SK-MEL-5 (cell line): ENCODE results near the gene KLHL22. TPM values are rescaled to one million over a fixed set of nuclear protein-coding genes. Genes with fewer than 3 reads are reported as not detected.

Experiments
- DNase-seq: peaks from one replicate; pipeline ENCODE4 v3.0.0-alpha.2; 2016; ENCODE audit warnings: low read depth, low spot score
- in situ Hi-C: cut with HindIII; loops from 2 replicates; pipeline ENCODE4 v1.10.0; 2016; ENCODE audit warnings: low sequenced_read_pairs, high pct_unique_total_duplicates, low pct_unique_long_range_greater_than_20kb
- total RNA-seq: library from RNA; depleted of rRNA; stranded (reverse); fragments of >200 nt; shearing (Covaris generic); gene quantifications from 2 replicates; pipeline ENCODE4 v1.2.3, GENCODE V29; 2014

Gene KLHL22
- total RNA-seq, 1 experiment from 2014 or later: 18.4 TPM

GRCh38 chr22:20442485-20443284 lies 52.9 kb downstream of the KLHL22 start:
- DNase-seq: no peak
- in situ Hi-C loops: no loop called here

- no peak for DNase-seq
- in situ Hi-C loops: no loop called here
Observed at GRCh38 chr22:20441631-20442484, 53.7 kb downstream of the KLHL22 start.

DNA sequence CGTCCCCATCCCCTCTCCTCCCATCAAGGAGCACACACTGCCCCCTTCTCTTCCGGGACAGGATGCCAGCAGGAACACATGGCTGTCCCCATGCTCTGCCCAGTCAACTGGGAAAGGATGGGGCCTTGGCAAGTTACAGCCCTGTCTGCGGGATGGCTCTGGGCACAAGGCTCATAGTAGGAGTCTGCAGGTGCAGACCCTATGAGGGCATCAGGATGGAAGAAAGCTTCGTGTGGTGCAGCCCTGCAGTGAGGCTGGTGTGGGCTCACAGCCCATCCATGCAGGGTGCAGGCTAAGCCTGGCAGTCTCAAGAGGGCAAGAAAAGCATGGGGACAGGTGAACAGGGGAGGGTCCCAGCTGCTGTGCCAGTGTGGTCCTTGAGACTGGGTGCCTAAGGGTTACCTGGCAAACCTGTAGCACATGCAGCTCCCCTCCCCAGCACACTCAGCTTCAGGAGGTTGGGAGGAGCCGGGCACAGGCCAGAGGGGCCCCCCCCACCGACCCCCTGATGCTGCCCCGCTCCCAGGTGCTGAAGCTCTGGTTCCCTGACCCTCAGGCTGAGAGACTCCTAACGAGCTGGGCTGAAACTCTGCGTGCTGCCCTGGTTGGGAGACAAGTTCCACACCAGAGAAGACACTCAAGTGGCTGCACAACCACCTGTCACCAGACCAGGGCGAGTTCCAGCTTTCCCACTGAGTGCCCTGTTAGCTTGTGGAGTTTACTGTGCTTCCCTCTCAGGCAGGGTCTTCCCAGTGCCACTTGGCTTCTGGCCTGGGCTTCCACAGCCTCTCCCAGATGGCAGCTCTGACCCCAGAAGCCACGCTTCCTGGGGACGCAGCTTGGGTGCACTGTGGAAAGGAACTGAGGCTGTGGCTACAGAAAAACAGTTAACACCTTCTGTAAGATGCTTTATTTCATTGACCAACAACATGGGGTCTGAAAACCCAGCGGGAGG lies 54.7 kb downstream of the KLHL22 start:
- in situ Hi-C loops: no loop called here
- no peak for DNase-seq

- no peak for DNase-seq
- in situ Hi-C loops: no loop called here
Observed at GRCh38 chr22:20439928-20440575, 55.5 kb downstream of the KLHL22 start.

- no peak for DNase-seq
- in situ Hi-C loops: no loop called here
Observed at GRCh38 chr22:20439556-20439927, 56.1 kb downstream of the KLHL22 start.

GRCh38 chr22:20438678-20439492 lies 56.7 kb downstream of the KLHL22 start:
- in situ Hi-C loops: no loop called here
- DNase-seq: peak; percentile 51

DNA sequence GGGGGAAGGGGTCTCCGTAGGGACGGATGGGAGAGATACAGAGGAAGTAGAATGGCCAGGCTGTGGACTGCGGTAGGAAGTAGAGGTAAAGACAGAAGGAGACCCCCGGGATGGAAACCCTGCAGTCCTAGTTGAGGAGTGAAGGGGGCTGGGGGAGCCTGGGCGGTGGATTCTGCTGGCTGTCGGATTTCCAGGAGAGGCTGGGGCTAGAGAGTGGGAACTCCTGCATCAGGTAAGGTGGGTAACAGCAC lies 57.2 kb downstream of the KLHL22 start:
- in situ Hi-C loops: no loop called here
- DNase-seq: no peak

DNA sequence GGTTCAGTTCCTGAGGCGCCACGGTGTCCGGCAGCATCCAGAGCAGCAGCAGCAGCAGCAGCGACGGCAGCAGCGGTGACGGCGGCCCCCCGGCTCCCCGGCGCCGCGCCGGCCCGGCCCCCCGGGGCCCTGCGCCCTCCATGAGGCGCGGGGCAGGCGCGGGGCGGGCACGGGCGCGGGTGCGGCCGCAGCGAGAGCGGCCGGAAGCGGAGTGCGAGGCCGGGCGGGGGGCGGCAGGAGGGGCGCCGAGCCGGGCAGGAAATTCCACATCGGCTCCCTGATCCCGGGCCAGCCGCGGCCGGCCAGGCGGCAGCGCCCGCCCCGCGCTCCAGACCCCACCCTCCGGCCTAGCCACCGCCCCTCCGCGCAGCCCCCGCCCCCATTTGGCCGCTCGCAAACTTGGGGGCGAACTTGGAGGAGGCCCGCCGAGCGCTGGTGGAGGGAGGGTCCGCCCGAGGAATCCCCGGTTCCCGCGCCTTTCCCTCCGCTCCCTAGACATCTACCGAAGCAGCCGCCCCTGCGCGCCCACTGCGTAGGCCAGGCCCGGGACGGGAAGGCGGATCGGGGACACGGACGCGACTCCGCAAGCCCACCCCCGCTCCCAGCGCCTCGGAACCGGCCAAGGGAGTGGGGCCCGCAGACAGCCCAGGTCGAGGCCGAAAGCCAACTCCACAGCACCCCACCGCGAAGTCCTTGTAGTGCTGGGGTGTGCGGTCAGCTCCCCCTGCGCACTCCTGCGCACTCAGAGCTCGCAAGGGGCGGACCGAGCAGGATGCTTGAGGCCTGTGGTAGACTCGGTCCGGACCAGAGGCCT lies 57.8 kb downstream of the KLHL22 start, which contains the start of gene SCARF2:
Gene SCARF2, minus strand, starts transcription at position 213 of the 814 bp plus-strand sequence. Its CDS starts 71 bp downstream, at position 142.
- in situ Hi-C loops: no loop called here

DNA sequence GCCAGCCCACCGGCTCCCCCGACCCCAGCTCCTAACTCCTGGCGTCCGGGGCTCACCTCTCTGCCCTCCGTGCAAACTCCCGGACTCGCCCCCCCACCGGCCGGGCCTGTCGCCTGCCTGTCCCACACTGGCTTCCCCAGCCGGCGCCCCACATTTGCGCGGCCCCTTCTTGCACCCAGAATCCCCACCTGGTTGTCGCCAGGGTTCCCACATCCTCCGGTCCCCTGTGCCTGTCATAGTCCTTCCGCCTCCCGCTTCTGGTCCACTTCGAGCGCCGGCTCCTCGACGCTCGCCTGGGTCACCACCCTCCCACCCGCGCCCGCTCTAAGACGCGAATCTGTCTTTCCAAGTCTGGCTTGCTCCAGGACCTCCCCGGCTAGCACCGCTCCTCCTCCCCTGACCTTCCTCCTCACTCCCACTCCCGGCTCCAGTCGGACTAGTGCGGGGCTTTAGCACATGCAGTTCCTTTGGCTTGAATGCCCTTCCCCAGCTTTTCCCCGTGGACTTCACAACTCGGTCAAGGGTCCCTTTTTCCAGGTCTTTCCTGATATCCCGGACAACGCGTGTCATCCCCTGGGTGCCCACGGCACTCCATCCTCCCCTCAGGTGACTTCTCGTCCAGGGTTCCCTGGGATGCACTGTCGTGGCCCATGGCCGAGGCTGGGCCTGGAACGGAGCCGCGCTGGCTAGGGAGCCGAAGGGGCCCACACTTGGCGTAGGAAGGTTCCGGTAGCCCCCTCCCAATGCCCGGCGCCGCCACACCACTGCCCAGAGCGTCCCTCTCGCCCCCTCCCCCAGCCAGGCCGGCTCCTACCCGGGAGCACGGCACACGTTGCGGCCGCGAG lies 58.6 kb downstream of the KLHL22 start:
- in situ Hi-C loops: no loop called here
- DNase-seq: no peak

More for the DNA sequence above, 57.8 kb downstream of the KLHL22 start, which contains the start of gene SCARF2:
- DNase-seq: peak; percentile 40

DNA sequence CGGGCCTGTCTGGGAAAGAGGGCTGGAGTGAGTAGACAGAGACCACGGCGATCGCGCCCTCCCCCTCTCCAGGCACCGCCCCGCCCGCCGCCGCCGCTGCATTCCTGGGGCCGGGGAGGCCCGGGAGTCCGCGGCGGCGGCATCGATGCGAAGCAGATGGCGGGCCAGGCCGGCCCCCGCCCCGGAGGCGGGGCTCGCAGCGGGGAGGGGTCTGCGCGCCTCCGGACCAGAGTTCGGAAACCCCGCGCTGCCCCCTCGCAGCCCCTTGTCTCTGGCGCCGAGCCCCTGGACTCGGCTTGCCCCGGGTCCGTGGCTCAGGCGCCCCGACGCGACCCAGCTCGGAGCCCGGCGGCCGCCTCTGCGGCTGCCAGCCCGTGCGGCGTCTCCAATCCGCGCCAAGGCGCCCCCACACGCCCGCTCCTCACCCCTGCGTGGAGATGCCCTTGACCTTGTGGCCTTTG lies 59.3 kb downstream of the KLHL22 start:
- no peak for DNase-seq
- in situ Hi-C loops: no loop called here

DNA sequence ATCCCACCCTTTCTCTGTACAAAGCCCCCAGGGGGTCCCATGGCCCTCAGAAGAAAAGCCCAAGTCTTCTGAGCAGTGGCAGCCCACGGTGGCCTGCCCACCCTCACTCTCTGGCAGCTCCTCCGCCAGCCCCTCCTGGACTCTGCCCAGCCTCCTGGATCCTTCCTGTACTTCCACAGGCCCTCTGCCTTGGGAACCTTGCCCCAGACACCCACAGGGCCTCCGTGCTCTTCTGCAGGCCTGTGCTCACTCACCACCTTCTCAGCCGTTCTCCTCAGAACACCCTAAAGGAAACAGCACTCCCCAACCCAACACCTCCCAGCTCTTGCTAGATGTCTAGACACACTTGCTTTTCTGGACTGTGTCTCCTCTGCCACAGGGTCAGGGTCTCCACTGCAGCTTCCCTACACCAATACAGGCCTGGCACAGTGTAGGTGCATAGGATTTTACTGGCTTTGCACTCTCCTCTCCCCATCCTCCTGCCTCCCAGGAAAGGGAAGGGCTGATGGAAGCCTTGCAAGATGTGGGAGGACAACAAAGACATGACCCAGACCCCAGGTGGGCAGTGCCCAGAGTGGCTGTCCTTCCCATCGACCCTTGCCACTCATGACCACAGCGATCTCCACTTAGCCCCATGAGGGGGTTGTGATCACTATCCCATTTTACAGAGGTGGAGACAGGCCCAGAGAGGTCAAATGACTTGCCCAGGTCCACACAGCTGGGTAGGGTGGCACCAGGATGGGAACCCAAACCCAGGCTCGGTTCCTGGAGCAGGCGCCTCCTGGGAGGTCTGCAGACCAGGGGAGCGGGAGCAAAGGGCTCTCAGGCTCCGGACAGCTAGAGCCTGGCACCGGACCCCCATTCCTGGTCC lies 59.9 kb downstream of the KLHL22 start:
- in situ Hi-C loops: no loop called here
- DNase-seq: no peak

- in situ Hi-C loops: no loop called here
Observed at GRCh38 chr22:20434773-20435172, 60.8 kb downstream of the KLHL22 start.

GRCh38 chr22:20434264-20434751 lies 61.3 kb downstream of the KLHL22 start:
- DNase-seq: no peak
- in situ Hi-C loops: no loop called here

More at GRCh38 chr22:20434773-20435172, 60.8 kb downstream of the KLHL22 start:
- no peak for DNase-seq

- in situ Hi-C loops: no loop called here
- no peak for DNase-seq
Observed at GRCh38 chr22:20433686-20434241, 61.8 kb downstream of the KLHL22 start.
